Measurements from ENCODE around the gene DTNB.

DNA sequence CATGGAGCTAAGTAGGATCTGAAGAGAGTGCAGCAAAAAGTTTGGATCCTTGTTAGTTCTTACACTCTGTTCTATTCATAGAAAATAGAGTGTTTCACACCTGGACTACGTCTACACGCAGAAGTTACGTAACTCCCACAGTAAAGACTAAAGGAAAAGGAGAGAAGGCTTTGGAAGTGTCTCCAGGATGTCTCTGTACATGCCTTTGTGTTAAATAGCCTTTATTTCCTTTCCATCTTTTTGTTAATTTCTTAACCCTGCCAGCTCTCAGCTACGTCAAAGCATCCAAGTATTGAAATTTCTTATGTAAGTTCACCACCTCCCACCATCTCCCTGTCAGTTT is 8.4 kb downstream of the DTNB start:
- TF ChIP-seq ZNF274 (IDR thresholded peaks at IDR 0.05; ENCODE audit: insufficient read depth, insufficient read length): no peak
- TF ChIP-seq, protein P1, sequence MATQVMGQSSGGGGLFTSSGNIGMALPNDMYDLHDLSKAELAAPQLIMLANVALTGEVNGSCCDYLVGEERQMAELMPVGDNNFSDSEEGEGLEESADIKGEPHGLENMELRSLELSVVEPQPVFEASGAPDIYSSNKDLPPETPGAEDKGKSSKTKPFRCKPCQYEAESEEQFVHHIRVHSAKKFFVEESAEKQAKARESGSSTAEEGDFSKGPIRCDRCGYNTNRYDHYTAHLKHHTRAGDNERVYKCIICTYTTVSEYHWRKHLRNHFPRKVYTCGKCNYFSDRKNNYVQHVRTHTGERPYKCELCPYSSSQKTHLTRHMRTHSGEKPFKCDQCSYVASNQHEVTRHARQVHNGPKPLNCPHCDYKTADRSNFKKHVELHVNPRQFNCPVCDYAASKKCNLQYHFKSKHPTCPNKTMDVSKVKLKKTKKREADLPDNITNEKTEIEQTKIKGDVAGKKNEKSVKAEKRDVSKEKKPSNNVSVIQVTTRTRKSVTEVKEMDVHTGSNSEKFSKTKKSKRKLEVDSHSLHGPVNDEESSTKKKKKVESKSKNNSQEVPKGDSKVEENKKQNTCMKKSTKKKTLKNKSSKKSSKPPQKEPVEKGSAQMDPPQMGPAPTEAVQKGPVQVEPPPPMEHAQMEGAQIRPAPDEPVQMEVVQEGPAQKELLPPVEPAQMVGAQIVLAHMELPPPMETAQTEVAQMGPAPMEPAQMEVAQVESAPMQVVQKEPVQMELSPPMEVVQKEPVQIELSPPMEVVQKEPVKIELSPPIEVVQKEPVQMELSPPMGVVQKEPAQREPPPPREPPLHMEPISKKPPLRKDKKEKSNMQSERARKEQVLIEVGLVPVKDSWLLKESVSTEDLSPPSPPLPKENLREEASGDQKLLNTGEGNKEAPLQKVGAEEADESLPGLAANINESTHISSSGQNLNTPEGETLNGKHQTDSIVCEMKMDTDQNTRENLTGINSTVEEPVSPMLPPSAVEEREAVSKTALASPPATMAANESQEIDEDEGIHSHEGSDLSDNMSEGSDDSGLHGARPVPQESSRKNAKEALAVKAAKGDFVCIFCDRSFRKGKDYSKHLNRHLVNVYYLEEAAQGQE (IDR thresholded peaks at IDR 0.05; ENCODE audit: low read depth, low read length): no peak
- no peak for TF ChIP-seq TBL1XR1 (IDR thresholded peaks at IDR 0.05; ENCODE audit: low read depth, low read length)
- TF ChIP-seq MYC (IDR thresholded peaks at IDR 0.05; ENCODE audit: insufficient read depth, insufficient read length, insufficient replicate concordance, low read length, severe bottlenecking): no peak
- no peak for TF ChIP-seq RELA (IDR thresholded peaks at IDR 0.05; ENCODE audit: borderline replicate concordance, partially characterized antibody)
- no peak for TF ChIP-seq NBN (IDR thresholded peaks at IDR 0.05)
- TF ChIP-seq FOXM1 (IDR thresholded peaks at IDR 0.05; ENCODE audit: low read depth, low read length): no peak
- TF ChIP-seq, protein P2, sequence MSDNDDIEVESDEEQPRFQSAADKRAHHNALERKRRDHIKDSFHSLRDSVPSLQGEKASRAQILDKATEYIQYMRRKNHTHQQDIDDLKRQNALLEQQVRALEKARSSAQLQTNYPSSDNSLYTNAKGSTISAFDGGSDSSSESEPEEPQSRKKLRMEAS (IDR thresholded peaks at IDR 0.05; ENCODE audit: low read depth, low read length): no peak
- TF ChIP-seq, protein P3, sequence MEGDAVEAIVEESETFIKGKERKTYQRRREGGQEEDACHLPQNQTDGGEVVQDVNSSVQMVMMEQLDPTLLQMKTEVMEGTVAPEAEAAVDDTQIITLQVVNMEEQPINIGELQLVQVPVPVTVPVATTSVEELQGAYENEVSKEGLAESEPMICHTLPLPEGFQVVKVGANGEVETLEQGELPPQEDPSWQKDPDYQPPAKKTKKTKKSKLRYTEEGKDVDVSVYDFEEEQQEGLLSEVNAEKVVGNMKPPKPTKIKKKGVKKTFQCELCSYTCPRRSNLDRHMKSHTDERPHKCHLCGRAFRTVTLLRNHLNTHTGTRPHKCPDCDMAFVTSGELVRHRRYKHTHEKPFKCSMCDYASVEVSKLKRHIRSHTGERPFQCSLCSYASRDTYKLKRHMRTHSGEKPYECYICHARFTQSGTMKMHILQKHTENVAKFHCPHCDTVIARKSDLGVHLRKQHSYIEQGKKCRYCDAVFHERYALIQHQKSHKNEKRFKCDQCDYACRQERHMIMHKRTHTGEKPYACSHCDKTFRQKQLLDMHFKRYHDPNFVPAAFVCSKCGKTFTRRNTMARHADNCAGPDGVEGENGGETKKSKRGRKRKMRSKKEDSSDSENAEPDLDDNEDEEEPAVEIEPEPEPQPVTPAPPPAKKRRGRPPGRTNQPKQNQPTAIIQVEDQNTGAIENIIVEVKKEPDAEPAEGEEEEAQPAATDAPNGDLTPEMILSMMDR (IDR thresholded peaks at IDR 0.05 in 2 of 3, conservative IDR thresholded peaks at IDR 0.05 in 1 of 3; ENCODE audit: control insufficient read depth in 2 of 3, extremely low read depth in 1 of 3, insufficient read depth in 1 of 3, low read depth in 3 of 3, low read length in 3 of 3): no peak
- TF ChIP-seq KDM1A (IDR thresholded peaks at IDR 0.05; ENCODE audit: borderline replicate concordance): no peak

All from GM12878 (cell line).